ENCODE data around the gene IL17RA.

DNA sequence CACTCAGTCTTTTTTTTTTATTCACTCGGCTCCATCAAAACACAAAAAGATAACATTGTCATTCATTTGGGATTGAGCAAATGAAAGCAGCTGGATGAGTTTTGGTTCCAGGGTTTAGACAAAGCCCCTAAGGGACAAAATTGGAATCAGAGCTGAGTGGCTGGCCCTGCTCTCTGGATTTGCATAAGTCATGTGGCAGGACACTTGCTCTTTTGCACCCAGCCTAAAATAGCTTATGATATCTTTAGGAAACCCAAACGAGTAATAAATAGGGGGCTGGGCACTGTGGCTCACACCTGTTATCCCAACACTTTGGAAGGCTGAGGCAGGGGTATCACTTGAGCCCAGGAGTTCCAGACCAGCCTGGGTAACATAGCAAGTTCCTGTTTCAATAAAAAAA, 47.3 kb downstream of the IL17RA start:
- TF ChIP-seq POLR2A (IDR thresholded peaks at IDR 0.05; ENCODE audit: low read length) = no peak
- no peak for TF ChIP-seq GATA1 (IDR thresholded peaks at IDR 0.05; ENCODE audit: low read depth, low read length)

All from erythroblast (primary cell).